GM23248 (cell line): ENCODE measurements around the gene PIGN. TPM values are rescaled to one million over a fixed set of nuclear protein-coding genes. Genes with fewer than 3 reads are reported as not detected.

ENCODE experiments used
- DNase-seq: peaks from one replicate; pipeline ENCODE4 v3.0.0-alpha.2; 2015
- H2AFZ ChIP-seq: fragments of 200-600 bp; sonication (generic); 2 replicates; pipeline ENCODE4 v1.6.1; 2016; ENCODE audit warnings: antibody characterized with exemption
- H3F3A ChIP-seq: fragments of 200-600 bp; sonication (generic); 2 replicates; pipeline ENCODE4 v1.6.1; 2016; ENCODE audit warnings: mild to moderate bottlenecking, antibody characterized with exemption, mixed run types; ENCODE audit not compliant: insufficient read depth
- H3K27ac ChIP-seq: fragments of 200-600 bp; sonication (generic); 2 replicates; pipeline ENCODE4 v1.5.1; 2016; ENCODE audit warnings: mild to moderate bottlenecking
- H3K27me3 ChIP-seq: fragments of 200-600 bp; sonication (generic); replicated peaks from 2 replicates; pipeline ENCODE4 v1.6.1; 2016; ENCODE audit warnings: mild to moderate bottlenecking; ENCODE audit not compliant: insufficient read depth
- H3K36me3 ChIP-seq: fragments of 200-600 bp; sonication (generic); 2 replicates; pipeline ENCODE4 v1.6.1; 2016; ENCODE audit warnings: low read depth, mild to moderate bottlenecking
- H3K4me1 ChIP-seq: fragments of 200-600 bp; sonication (generic); 2 replicates; pipeline ENCODE4 v1.6.1; 2016; ENCODE audit warnings: mild to moderate bottlenecking; ENCODE audit not compliant: insufficient read depth
- H3K4me2 ChIP-seq: fragments of 200-600 bp; sonication (generic); one replicate; pipeline ENCODE4 v1.6.1; 2016; ENCODE audit warnings: mild to moderate bottlenecking; ENCODE audit not compliant: unreplicated experiment
- H3K4me3 ChIP-seq: fragments of 200-600 bp; sonication (generic); 2 replicates; pipeline ENCODE4 v1.5.1; 2016; ENCODE audit warnings: mild to moderate bottlenecking
- H3K79me2 ChIP-seq: fragments of 200-600 bp; sonication (generic); 2 replicates; pipeline ENCODE4 v1.6.1; 2016; ENCODE audit warnings: mild to moderate bottlenecking; ENCODE audit not compliant: insufficient read depth
- H3K9ac ChIP-seq: fragments of 200-600 bp; sonication (generic); 2 replicates; pipeline ENCODE4 v1.6.1; 2016; ENCODE audit warnings: mild to moderate bottlenecking
- H3K9me2 ChIP-seq: fragments of 200-600 bp; sonication (generic); 2 replicates; pipeline ENCODE4 v1.6.1; 2016; ENCODE audit warnings: mixed run types, mild to moderate bottlenecking, moderate library complexity; ENCODE audit not compliant: insufficient read depth
- H3K9me3 ChIP-seq: fragments of 200-600 bp; sonication (generic); one replicate; pipeline ENCODE4 v1.6.1; 2017; ENCODE audit warnings: low read depth
- H4K20me1 ChIP-seq: fragments of 200-600 bp; sonication (generic); 2 replicates; pipeline ENCODE4 v1.6.0; 2016; ENCODE audit not compliant: insufficient read depth
- EZH2 ChIP-seq: fragments of 200-600 bp; sonication (generic); IDR thresholded peaks from 2 replicates; pipeline ENCODE4 v1.6.1; 2018; ENCODE audit warnings: antibody characterized with exemption, mild to moderate bottlenecking; ENCODE audit not compliant: insufficient read depth, poor library complexity, severe bottlenecking
- EZH2phosphoT487 ChIP-seq: fragments of 200-600 bp; sonication (generic); IDR thresholded peaks from 2 replicates; pipeline ENCODE4 v1.6.1; 2018; ENCODE audit warnings: antibody characterized with exemption, moderate library complexity, mild to moderate bottlenecking, low read depth; ENCODE audit not compliant: insufficient read depth
- WGBS, 2 experiments: methylation state at CpG; one replicate each; pipeline ENCODE4 v1.1.6; 2015 to 2017; ENCODE audit warnings: low lambda C conversion rate in 2 of 2, low coverage in 1 of 2; ENCODE audit errors: missing lambda C conversion rate in 2 of 2; 5-methylcytosine and 5-hydroxymethylcytosine counted together
- in situ Hi-C: fragments of 300-500 bp; cut with MboI; formaldehyde crosslinking; loops from 2 replicates; pipeline ENCODE4 v1.15.0; 2020
- polyA plus RNA-seq: library from polyadenylated mRNA; unstranded; fragments of >200 nt; fragmentation: Nextera tagmentation; extraction: Ambion mirVana; gene quantifications from 2 replicates; pipeline ENCODE4 v1.2.1, GENCODE V29; 2016
- total RNA-seq: library from RNA; depleted of rRNA; stranded (reverse); fragments of >200 nt; shearing (Covaris generic); gene quantifications from 2 replicates; pipeline ENCODE4 v1.2.3, GENCODE V29; 2014

Gene PIGN
- total and polyA plus RNA-seq, 2 experiments from 2014 or later, result 16.0 to 27.2 TPM

DNA sequence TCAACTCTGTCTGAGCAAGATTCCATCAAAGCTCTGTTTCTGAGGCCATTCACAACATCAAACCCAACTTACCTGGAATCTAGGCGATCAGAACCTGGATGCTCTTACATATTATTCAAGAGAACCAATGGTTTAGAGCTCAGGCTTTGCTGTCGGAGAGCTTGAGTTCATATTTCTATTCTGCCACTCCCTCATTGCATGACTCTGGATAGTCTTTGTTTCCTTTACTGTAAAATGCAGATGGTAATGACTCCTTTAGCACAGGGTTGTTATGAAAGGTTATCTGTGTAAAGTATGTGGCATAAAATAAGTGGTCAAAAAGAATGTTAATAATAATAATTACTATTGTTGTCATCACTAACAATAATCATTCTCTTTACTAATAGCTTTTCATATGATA lies 12.8 kb upstream of the PIGN start:
- no peaks in the 10 kb centered on the region; the same call in 1 of the 2 replicates for H4K20me1 ChIP-seq
- TF ChIP-seq EZH2phosphoT487 (no peak), EZH2 (no peak)
- H3K9me3 ChIP-seq, result no peaks in the 10 kb centered on the region
- no peak overlapping the region for H3K27ac ChIP-seq
- H3F3A ChIP-seq, result peaks cover 24% of the 10 kb centered on the region
- no peak overlapping the region for H3K9ac ChIP-seq
- peaks cover 24% of the 10 kb centered on the region for H3K4me1 ChIP-seq
- no peaks in the 10 kb centered on the region for H3K27me3 ChIP-seq
- H3K79me2 ChIP-seq, result peaks cover 93% of the 10 kb centered on the region
- in situ Hi-C loops, result loop anchor here (25.0 kb wide), 1 partner anchor 363 kb away; no protein-coding TSS in a partner anchor
- no peaks in the 10 kb centered on the region for H3K36me3 ChIP-seq
- no peak overlapping the region for H2AFZ ChIP-seq
- no peaks in the 10 kb centered on the region for H3K9me2 ChIP-seq
- no peak for DNase-seq
- WGBS, 2 experiments, result 94 to 100% methylated on average over 2 of the region's 2 CpGs
- H3K4me3 ChIP-seq, result no peak overlapping the region
- H3K4me2 ChIP-seq, result no peak overlapping the region

DNA sequence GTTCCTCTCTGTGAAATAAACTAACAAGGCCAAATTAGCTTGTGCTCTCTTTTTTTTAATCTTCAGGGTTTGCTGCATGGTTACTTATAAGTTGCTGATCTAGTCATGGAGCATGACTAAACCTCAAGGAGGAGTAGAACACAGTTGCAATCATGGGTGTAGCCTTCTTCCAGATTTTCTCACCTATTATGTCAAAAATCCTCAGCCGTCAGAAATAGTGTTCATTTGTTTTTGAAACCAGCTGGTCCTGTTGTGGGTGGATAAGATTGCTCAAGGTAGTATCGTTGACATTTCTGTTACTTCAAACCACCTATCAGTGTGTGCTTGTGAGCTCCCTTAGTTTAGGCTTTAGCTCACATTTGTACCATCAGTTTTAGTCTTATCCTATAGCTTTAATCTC lies 11.4 kb upstream of the PIGN start:
- 73 to 81% methylated on average over 2 of the region's 2 CpGs for WGBS, 2 experiments
- DNase-seq, result peak; percentile 66
- Histone ChIP-seq H3K9ac (no peak overlapping the region), H3K4me1 (peaks cover 24% of the 10 kb centered on the region), H4K20me1 (peaks cover 11% of the 10 kb centered on the region), H3K4me3 (no peak overlapping the region), H3F3A (peaks cover 24% of the 10 kb centered on the region), H3K9me3 (no peaks in the 10 kb centered on the region), H3K4me2 (peak overlapping the region; percentile 63), H2AFZ (no peak overlapping the region), H3K79me2 (peaks cover 96% of the 10 kb centered on the region), H3K36me3 (no peaks in the 10 kb centered on the region), H3K9me2 (no peaks in the 10 kb centered on the region), H3K27me3 (no peaks in the 10 kb centered on the region), H3K27ac (peak overlapping the region; percentile 18)
- in situ Hi-C loops, result loop anchor here (25.0 kb wide), 1 partner anchor 364 kb away; no protein-coding TSS in a partner anchor
- TF ChIP-seq EZH2 (no peak), EZH2phosphoT487 (no peak)

DNA sequence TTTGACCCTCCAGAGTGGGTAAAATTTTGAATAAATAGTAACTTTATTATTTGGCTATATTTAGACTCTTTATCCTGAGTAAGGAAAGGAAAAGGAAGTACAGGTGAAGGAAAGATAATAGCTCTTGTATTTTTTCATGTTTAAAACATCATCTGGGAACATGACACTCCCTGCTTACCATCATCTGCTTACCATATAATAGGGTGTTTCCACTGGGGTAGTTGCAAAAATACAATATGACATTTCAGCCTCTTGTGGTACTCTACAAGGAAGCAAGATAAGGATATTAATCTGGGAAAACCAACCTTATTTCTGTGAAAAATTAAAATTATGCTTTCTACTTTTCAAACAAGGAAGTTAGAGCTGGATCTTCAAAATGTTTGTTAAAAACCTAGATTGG lies 10.1 kb upstream of the PIGN start:
- H4K20me1 ChIP-seq, result peaks cover 22% of the 10 kb centered on the region
- H3K4me3 ChIP-seq, result no peak overlapping the region
- no peak overlapping the region for H3K4me2 ChIP-seq
- no peak overlapping the region for H2AFZ ChIP-seq
- in situ Hi-C loops, result loop anchor here (25.0 kb wide), 1 partner anchor 365 kb away; no protein-coding TSS in a partner anchor
- no peak overlapping the region for H3K27ac ChIP-seq
- peaks cover 96% of the 10 kb centered on the region for H3K79me2 ChIP-seq
- H3K9me3 ChIP-seq, result no peaks in the 10 kb centered on the region
- H3K4me1 ChIP-seq, result peaks cover 24% of the 10 kb centered on the region
- H3K36me3 ChIP-seq, result no peaks in the 10 kb centered on the region
- no peak overlapping the region for H3K9ac ChIP-seq
- TF ChIP-seq EZH2 (no peak), EZH2phosphoT487 (no peak)
- peaks cover 24% of the 10 kb centered on the region for H3F3A ChIP-seq
- H3K9me2 ChIP-seq, result no peaks in the 10 kb centered on the region
- no peak for DNase-seq
- H3K27me3 ChIP-seq, result no peaks in the 10 kb centered on the region

DNA sequence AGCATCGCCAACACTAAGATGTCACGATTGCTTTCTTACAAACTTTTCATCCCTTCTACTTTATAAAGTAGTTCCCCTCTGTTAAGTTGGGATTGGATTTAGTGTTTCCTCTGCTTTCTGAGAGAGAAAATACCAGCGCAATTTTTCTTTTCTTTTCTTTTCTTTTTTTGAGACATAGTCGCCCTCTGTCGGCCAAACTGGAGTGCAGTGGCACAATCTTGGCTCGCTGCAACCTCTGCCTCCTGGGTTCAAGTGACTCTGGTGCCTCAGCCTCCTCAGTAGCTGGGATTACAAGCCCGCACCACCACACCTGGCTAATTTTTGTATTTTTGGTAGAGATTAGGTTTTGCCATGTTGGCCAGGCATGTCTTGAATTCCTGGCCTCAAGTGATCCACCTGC lies 9.2 kb upstream of the PIGN start:
- TF ChIP-seq EZH2phosphoT487, result no peak
- TF ChIP-seq EZH2, result no peak
- no peak overlapping the region for H3K4me3 ChIP-seq
- no peak for DNase-seq
- H3K79me2 ChIP-seq, result peaks cover 97% of the 10 kb centered on the region
- H3K27me3 ChIP-seq, result no peaks in the 10 kb centered on the region
- H3K4me1 ChIP-seq, result peaks cover 24% of the 10 kb centered on the region
- no peaks in the 10 kb centered on the region for H3K9me3 ChIP-seq
- H3K9me2 ChIP-seq, result no peaks in the 10 kb centered on the region
- peaks cover 31% of the 10 kb centered on the region for H4K20me1 ChIP-seq
- no peak overlapping the region for H2AFZ ChIP-seq
- in situ Hi-C loops, result loop anchor here (25.0 kb wide), 1 partner anchor 366 kb away; no protein-coding TSS in a partner anchor
- H3K4me2 ChIP-seq, result no peak overlapping the region
- no peak overlapping the region for H3K27ac ChIP-seq
- peaks cover 26% of the 10 kb centered on the region for H3F3A ChIP-seq
- no peak overlapping the region for H3K9ac ChIP-seq
- WGBS, 2 experiments, result 96 to 100% methylated on average over 7 of the region's 7 CpGs
- H3K36me3 ChIP-seq, result no peaks in the 10 kb centered on the region

DNA sequence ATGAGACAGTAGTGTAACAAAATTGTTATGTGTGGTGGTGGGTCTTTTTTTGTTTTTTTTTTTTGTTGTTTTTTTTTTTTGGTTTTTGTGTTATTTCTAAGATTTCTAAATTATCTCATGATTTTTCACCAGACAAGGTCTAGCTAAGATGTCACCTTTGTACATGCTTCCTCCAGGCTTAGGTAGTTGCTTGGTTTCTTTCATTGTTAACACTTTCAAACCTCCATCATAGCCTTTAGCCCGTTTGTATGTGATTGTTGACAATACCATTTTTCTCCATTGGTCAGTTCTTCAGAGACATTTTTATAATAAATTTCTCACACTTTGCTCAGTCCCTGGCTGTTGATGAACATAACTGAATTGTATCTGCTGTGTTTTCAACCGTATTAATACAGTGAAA lies 2.4 kb upstream of the PIGN start:
- 31 to 40% methylated on average over 2 of the region's 2 CpGs for WGBS, 2 experiments
- H3K9ac ChIP-seq, result peak overlapping the region; percentile 93
- H3K4me3 ChIP-seq, result peak overlapping the region; percentile 100
- no peak for TF ChIP-seq EZH2phosphoT487
- TF ChIP-seq EZH2, result no peak
- no peaks in the 10 kb centered on the region for H3K9me3 ChIP-seq
- H3K36me3 ChIP-seq, result no peaks in the 10 kb centered on the region
- no peak overlapping the region for H3K27ac ChIP-seq
- H3K79me2 ChIP-seq, result peaks cover 76% of the 10 kb centered on the region
- peaks cover 13% of the 10 kb centered on the region; the same call in 1 of the 2 replicates for H3F3A ChIP-seq
- peak overlapping the region; percentile 100 for H3K4me2 ChIP-seq
- no peak for DNase-seq
- in situ Hi-C loops, result loop anchor here (25.0 kb wide), 1 partner anchor 373 kb away; no protein-coding TSS in a partner anchor
- H3K4me1 ChIP-seq, result peaks cover 19% of the 10 kb centered on the region
- H4K20me1 ChIP-seq, result peaks cover 40% of the 10 kb centered on the region; the same call in 1 of the 2 replicates
- H3K9me2 ChIP-seq, result no peaks in the 10 kb centered on the region
- H3K27me3 ChIP-seq, result no peaks in the 10 kb centered on the region
- H2AFZ ChIP-seq, result no peak overlapping the region
